GM12878 (cell line): ENCODE results near the gene PTPN5. TPM values are rescaled to one million over a fixed set of nuclear protein-coding genes. Genes with fewer than 3 reads are reported as not detected.

Experiments
- ATF7 ChIP-seq: fragments of 450-650 bp; IDR thresholded peaks from 2 replicates; pipeline ENCODE4 v1.6.1; 2016; ENCODE audit warnings: low read depth, mild to moderate bottlenecking
- CEBPB ChIP-seq, 2 experiments: fragments of 150-350 bp in 1 of 2; IDR thresholded peaks; 2 replicates each; pipeline ENCODE4 v1.6.1; 2012 to 2014; ENCODE audit warnings: low read depth in 2 of 2, low read length in 2 of 2, borderline replicate concordance in 1 of 2, inconsistent platforms in 1 of 2
- DPF2 ChIP-seq: fragments of 450-650 bp; IDR thresholded peaks from 2 replicates; pipeline ENCODE4 v1.6.1; 2017; ENCODE audit warnings: mild to moderate bottlenecking
- HDAC6 ChIP-seq: fragments of 200-600 bp; sonication (generic); IDR thresholded peaks from one replicate; pipeline ENCODE4 v1.8.0; 2017; ENCODE audit warnings: antibody characterized with exemption; ENCODE audit not compliant: unreplicated experiment
- IRF3 ChIP-seq: fragments of 450-650 bp; IDR thresholded peaks from 2 replicates; pipeline ENCODE4 v1.6.1; 2014; ENCODE audit warnings: mild to moderate bottlenecking
- JUNB ChIP-seq: IDR thresholded peaks from 2 replicates; pipeline ENCODE4 v1.6.1; 2016; ENCODE audit warnings: antibody characterized with exemption, mild to moderate bottlenecking
- JUND ChIP-seq: IDR thresholded peaks from 2 replicates; pipeline ENCODE4 v1.6.1; 2012; ENCODE audit warnings: low read depth, mild to moderate bottlenecking, low read length, improper control_type of control experiment, moderate library complexity
- KLF5 ChIP-seq: fragments of 450-650 bp; IDR thresholded peaks from 2 replicates; pipeline ENCODE4 v1.6.1; 2014; ENCODE audit warnings: mild to moderate bottlenecking; ENCODE audit not compliant: partially characterized antibody
- LARP7 ChIP-seq: fragments of 450-650 bp; IDR thresholded peaks from 2 replicates; pipeline ENCODE4 v1.6.1; 2017; ENCODE audit warnings: mild to moderate bottlenecking
- MEF2B ChIP-seq: fragments of 450-650 bp; IDR thresholded peaks from 2 replicates; pipeline ENCODE4 v1.6.1; 2018; ENCODE audit warnings: mild to moderate bottlenecking, moderate library complexity; ENCODE audit not compliant: partially characterized antibody, poor library complexity, severe bottlenecking
- MLLT1 ChIP-seq: fragments of 450-650 bp; IDR thresholded peaks from 2 replicates; pipeline ENCODE4 v1.6.1; 2016; ENCODE audit warnings: mild to moderate bottlenecking
- NFIC ChIP-seq: IDR thresholded peaks from 2 replicates; pipeline ENCODE4 v1.6.1; 2012; ENCODE audit warnings: low read depth, mild to moderate bottlenecking, inconsistent platforms, low read length, moderate library complexity
- NR2C2 ChIP-seq: IDR thresholded peaks from 2 replicates; pipeline ENCODE4 v1.6.1; 2011; ENCODE audit warnings: borderline replicate concordance, low read depth; ENCODE audit not compliant: control insufficient read depth, insufficient read length
- PAX5 ChIP-seq: IDR thresholded peaks from 2 replicates; pipeline ENCODE4 v1.6.1; 2011; ENCODE audit warnings: low read depth, low read length, borderline replicate concordance
- PKNOX1 ChIP-seq: fragments of 450-650 bp; IDR thresholded peaks from 2 replicates; pipeline ENCODE4 v1.6.1; 2016; ENCODE audit warnings: mild to moderate bottlenecking
- RB1 ChIP-seq: fragments of 450-650 bp; formaldehyde crosslinking; IDR thresholded peaks from 2 replicates; pipeline ENCODE4 v1.6.1; 2017; ENCODE audit warnings: mild to moderate bottlenecking, borderline replicate concordance
- SMAD5 ChIP-seq: IDR thresholded peaks from 2 replicates; pipeline ENCODE4 v1.6.1; 2016; ENCODE audit warnings: antibody characterized with exemption, low read depth
- SP1 ChIP-seq: IDR thresholded peaks from one replicate; pipeline ENCODE4 v1.6.1; 2011; ENCODE audit warnings: low read depth, low read length
- SPI1 ChIP-seq: IDR thresholded peaks from 2 replicates; pipeline ENCODE4 v1.6.1; 2011; ENCODE audit warnings: low read depth, mild to moderate bottlenecking, low read length, moderate library complexity, borderline replicate concordance; ENCODE audit not compliant: insufficient read depth
- SREBF1 ChIP-seq: IDR thresholded peaks from 2 replicates; pipeline ENCODE4 v1.6.1; 2012; ENCODE audit warnings: mild to moderate bottlenecking, low read length
- SRF ChIP-seq, 2 experiments: IDR thresholded peaks; 2 replicates each; pipeline ENCODE4 v1.6.1; 2011; ENCODE audit warnings: low read depth in 2 of 2, low read length in 2 of 2, mild to moderate bottlenecking in 1 of 2, moderate library complexity in 1 of 2
- SUPT20H ChIP-seq: IDR thresholded peaks from 2 replicates; pipeline ENCODE4 v1.6.1; 2011; ENCODE audit warnings: low read depth, mild to moderate bottlenecking, low read length, moderate library complexity, borderline replicate concordance; ENCODE audit not compliant: control insufficient read depth
- WRNIP1 ChIP-seq: IDR thresholded peaks from 2 replicates; pipeline ENCODE4 v1.6.1; 2011; ENCODE audit warnings: low read depth, low read length, improper control_type of control experiment, borderline replicate concordance
- ZBTB11 ChIP-seq: fragments of 450-650 bp; formaldehyde crosslinking; IDR thresholded peaks from 2 replicates; pipeline ENCODE4 v1.5.0; 2022; ENCODE audit warnings: mild to moderate bottlenecking, missing genetic modification characterization
- ZSCAN29 ChIP-seq: fragments of 450-650 bp; IDR thresholded peaks from 2 replicates; pipeline ENCODE4 v1.6.1; 2017; ENCODE audit warnings: mild to moderate bottlenecking, moderate library complexity
- polyA plus RNA-seq, 11 experiments: library from polyadenylated mRNA; depleted of rRNA in 4 of 11; unstranded in 6 of 11; stranded (reverse) in 5 of 11; fragments of >200 nt; fragmentation: Nextera tagmentation in 4 of 11; fragmentation: Illumina TruSeq in 1 of 11; extraction: Ambion mirVana in 4 of 11; extraction: Trizol in 1 of 11; gene quantifications; 1 replicate in 1 of 11; 2 replicates in 10 of 11; pipeline versions ENCODE4 v1.2.1 to v1.2.3, GENCODE V29; 2011 to 2016; ENCODE audit warnings: inconsistent platforms in 2 of 11, missing spikeins in 2 of 11, low read depth in 1 of 11
- total RNA-seq, 4 experiments: library from RNA; depleted of rRNA in 3 of 4; stranded (reverse); fragments of >200 nt in 3 of 4; fragmentation: Illumina TruSeq in 1 of 4; extraction: Trizol in 1 of 4; gene quantifications; 2 replicates each; pipeline versions ENCODE4 v1.2.1 to v1.2.3, GENCODE V29; 2013 to 2021

PTPN5 gene
- total and polyA plus RNA-seq, 10 of the 15 experiments (the other 5 are each of a cell fraction or from before 2014, with no cell fraction given): 0.04 to 0.06 (median 0.05) TPM; not detected in 7

DNA sequence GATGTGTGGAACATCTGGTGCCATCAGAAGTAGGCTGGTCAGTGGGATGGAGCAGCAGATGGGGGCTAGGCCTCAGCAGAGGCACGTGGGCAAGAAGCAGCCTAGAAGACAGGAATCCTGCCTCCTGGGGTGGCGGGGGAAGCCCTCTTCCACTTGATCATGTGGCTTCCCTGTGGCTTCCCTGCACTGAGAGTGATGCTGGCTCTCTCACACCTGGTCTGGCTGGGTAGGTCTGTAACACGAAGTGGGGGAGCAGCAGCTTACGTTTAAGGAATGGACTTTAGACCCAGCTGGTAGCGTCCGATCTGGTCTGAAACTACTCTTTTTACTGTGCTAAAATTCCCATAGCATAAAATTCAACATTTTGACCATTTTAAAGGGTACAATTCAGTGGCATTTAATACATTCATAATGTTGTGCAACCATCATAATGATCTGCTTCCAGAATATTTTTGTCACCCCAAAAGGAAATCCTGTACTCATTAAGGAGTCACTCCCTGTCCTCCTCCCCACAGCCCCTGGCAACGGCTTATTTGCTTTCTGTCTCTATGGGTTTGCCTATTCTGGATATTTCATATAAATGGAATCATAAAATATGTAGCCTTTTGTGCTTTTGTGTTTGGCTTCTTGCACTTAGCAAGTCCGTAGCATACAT, 21.7 kb downstream of the PTPN5 start (continued):
- no peak for TF ChIP-seq SUPT20H
- no peak for TF ChIP-seq SRF (IDR thresholded peaks at IDR 0.05; ENCODE audit: low read depth in 2 of 2, low read length in 2 of 2)
- TF ChIP-seq NFIC: peak; percentile 69
- TF ChIP-seq JUNB: peak; percentile 48; the same call in 1 of the 2 replicates
- peak; percentile 80; the same call in 1 of the 2 replicates for TF ChIP-seq JUND
- TF ChIP-seq SMAD5: no peak
- peak; percentile 75; the same call in 1 of the 2 replicates for TF ChIP-seq SPI1
- TF ChIP-seq SREBF1: no peak
- TF ChIP-seq MEF2B: peak; percentile 78
- TF ChIP-seq SP1: peak; percentile 28
- no peak for TF ChIP-seq ZBTB11 (CRISPR knock-in tag)
- TF ChIP-seq HDAC6: no peak
- TF ChIP-seq NR2C2: no peak
- peak; percentile 57; the same call in 1 of the 2 replicates for TF ChIP-seq PAX5
- peak; percentile 64; the same call in 1 of the 2 replicates for TF ChIP-seq MLLT1
- no peak for TF ChIP-seq KLF5
- TF ChIP-seq DPF2: peak; percentile 96
- TF ChIP-seq ZSCAN29: 0 out of 2 replicates have a peak, but pooled peaks have one; percentile 18
- peak; percentile 82 for TF ChIP-seq ATF7
- TF ChIP-seq WRNIP1: no peak
- peak; percentile 46; the same call in 1 of the 2 replicates for TF ChIP-seq LARP7
- TF ChIP-seq PKNOX1: no peak
- no peak for TF ChIP-seq RB1
- no peak for TF ChIP-seq IRF3
- no peak; a peak in 1 of 4 replicates for TF ChIP-seq CEBPB (IDR thresholded peaks at IDR 0.05; ENCODE audit: borderline replicate concordance in 1 of 2, low read depth in 2 of 2, low read length in 2 of 2)
